ENCODE results near the gene STXBP5L. TPM values are rescaled to one million over a fixed set of nuclear protein-coding genes. Genes with fewer than 3 reads are reported as not detected.

The STXBP5L gene
- polyA plus RNA-seq, 1 of the 3 experiments (the other 2 are of a cell fraction), result 0.03 TPM

DNA sequence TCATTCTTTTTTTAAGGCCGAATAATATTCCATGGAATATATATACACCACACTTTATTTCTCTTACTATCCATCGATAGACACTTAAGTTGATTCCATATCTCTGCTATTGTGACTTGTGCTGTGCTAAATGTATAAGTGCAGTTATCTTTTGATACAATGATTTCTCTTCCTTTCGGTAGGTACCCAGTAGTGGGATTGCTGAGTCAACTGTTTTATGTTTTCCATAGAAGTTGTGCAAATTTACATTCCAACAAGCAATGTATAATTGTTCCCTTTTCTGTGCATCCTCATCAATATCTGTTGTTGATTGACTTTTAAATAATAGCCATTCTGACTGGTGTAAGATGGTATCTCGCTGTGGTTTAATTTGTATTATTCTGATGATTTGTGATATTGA, 81.0 kb downstream of the STXBP5L start:
- TF ChIP-seq TAF1 (IDR thresholded peaks at IDR 0.05; ENCODE audit: borderline replicate concordance, low read depth, low read length), result no peak
- TF ChIP-seq, protein P1, sequence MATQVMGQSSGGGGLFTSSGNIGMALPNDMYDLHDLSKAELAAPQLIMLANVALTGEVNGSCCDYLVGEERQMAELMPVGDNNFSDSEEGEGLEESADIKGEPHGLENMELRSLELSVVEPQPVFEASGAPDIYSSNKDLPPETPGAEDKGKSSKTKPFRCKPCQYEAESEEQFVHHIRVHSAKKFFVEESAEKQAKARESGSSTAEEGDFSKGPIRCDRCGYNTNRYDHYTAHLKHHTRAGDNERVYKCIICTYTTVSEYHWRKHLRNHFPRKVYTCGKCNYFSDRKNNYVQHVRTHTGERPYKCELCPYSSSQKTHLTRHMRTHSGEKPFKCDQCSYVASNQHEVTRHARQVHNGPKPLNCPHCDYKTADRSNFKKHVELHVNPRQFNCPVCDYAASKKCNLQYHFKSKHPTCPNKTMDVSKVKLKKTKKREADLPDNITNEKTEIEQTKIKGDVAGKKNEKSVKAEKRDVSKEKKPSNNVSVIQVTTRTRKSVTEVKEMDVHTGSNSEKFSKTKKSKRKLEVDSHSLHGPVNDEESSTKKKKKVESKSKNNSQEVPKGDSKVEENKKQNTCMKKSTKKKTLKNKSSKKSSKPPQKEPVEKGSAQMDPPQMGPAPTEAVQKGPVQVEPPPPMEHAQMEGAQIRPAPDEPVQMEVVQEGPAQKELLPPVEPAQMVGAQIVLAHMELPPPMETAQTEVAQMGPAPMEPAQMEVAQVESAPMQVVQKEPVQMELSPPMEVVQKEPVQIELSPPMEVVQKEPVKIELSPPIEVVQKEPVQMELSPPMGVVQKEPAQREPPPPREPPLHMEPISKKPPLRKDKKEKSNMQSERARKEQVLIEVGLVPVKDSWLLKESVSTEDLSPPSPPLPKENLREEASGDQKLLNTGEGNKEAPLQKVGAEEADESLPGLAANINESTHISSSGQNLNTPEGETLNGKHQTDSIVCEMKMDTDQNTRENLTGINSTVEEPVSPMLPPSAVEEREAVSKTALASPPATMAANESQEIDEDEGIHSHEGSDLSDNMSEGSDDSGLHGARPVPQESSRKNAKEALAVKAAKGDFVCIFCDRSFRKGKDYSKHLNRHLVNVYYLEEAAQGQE (IDR thresholded peaks at IDR 0.05; ENCODE audit: low read depth, low read length), result no peak
- no peak for TF ChIP-seq SIN3A (IDR thresholded peaks at IDR 0.05; ENCODE audit: borderline replicate concordance, low read depth, low read length)
- no peak for TF ChIP-seq YY1 (IDR thresholded peaks at IDR 0.05; ENCODE audit: low read depth)
- no peak for TF ChIP-seq TEAD4 (IDR thresholded peaks at IDR 0.05; ENCODE audit: borderline replicate concordance, insufficient read depth)
- TF ChIP-seq, protein P2, sequence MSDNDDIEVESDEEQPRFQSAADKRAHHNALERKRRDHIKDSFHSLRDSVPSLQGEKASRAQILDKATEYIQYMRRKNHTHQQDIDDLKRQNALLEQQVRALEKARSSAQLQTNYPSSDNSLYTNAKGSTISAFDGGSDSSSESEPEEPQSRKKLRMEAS (IDR thresholded peaks at IDR 0.05; ENCODE audit: low read depth), result no peak
- no peak for TF ChIP-seq EP300 (IDR thresholded peaks at IDR 0.05; ENCODE audit: borderline replicate concordance in 1 of 2, low read depth in 1 of 2, low read length in 1 of 2)
- TF ChIP-seq ELF1 (IDR thresholded peaks at IDR 0.05), result no peak
- no peak for TF ChIP-seq CHD2 (IDR thresholded peaks at IDR 0.05; ENCODE audit: low read length, partially characterized antibody)
- no peak for TF ChIP-seq EZH2phosphoT487 (IDR thresholded peaks at IDR 0.05; ENCODE audit: borderline replicate concordance, low read depth)
- TF ChIP-seq, protein P3, sequence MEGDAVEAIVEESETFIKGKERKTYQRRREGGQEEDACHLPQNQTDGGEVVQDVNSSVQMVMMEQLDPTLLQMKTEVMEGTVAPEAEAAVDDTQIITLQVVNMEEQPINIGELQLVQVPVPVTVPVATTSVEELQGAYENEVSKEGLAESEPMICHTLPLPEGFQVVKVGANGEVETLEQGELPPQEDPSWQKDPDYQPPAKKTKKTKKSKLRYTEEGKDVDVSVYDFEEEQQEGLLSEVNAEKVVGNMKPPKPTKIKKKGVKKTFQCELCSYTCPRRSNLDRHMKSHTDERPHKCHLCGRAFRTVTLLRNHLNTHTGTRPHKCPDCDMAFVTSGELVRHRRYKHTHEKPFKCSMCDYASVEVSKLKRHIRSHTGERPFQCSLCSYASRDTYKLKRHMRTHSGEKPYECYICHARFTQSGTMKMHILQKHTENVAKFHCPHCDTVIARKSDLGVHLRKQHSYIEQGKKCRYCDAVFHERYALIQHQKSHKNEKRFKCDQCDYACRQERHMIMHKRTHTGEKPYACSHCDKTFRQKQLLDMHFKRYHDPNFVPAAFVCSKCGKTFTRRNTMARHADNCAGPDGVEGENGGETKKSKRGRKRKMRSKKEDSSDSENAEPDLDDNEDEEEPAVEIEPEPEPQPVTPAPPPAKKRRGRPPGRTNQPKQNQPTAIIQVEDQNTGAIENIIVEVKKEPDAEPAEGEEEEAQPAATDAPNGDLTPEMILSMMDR (IDR thresholded peaks at IDR 0.05), result no peak
- no peak for TF ChIP-seq TCF12 (IDR thresholded peaks at IDR 0.05)
- TF ChIP-seq RCOR1 (IDR thresholded peaks at IDR 0.05; ENCODE audit: low read length), result no peak
- TF ChIP-seq, protein P4, sequence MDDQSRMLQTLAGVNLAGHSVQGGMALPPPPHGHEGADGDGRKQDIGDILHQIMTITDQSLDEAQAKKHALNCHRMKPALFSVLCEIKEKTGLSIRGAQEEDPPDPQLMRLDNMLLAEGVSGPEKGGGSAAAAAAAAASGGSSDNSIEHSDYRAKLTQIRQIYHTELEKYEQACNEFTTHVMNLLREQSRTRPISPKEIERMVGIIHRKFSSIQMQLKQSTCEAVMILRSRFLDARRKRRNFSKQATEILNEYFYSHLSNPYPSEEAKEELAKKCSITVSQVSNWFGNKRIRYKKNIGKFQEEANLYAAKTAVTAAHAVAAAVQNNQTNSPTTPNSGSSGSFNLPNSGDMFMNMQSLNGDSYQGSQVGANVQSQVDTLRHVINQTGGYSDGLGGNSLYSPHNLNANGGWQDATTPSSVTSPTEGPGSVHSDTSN (IDR thresholded peaks at IDR 0.05), result no peak
- no peak for TF ChIP-seq JUND (IDR thresholded peaks at IDR 0.05)
- TF ChIP-seq, protein P5, sequence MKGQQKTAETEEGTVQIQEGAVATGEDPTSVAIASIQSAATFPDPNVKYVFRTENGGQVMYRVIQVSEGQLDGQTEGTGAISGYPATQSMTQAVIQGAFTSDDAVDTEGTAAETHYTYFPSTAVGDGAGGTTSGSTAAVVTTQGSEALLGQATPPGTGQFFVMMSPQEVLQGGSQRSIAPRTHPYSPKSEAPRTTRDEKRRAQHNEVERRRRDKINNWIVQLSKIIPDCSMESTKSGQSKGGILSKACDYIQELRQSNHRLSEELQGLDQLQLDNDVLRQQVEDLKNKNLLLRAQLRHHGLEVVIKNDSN (IDR thresholded peaks at IDR 0.05; ENCODE audit: borderline replicate concordance, low read depth), result no peak
- no peak for TF ChIP-seq SMC3 (IDR thresholded peaks at IDR 0.05; ENCODE audit: low read depth, low read length)
- TF ChIP-seq RXRA (IDR thresholded peaks at IDR 0.05; ENCODE audit: borderline replicate concordance, low read depth), result no peak
- TF ChIP-seq NFIC (IDR thresholded peaks at IDR 0.05; ENCODE audit: borderline replicate concordance), result no peak
- no peak for TF ChIP-seq RAD21 (IDR thresholded peaks at IDR 0.05; ENCODE audit: low read length)
- no peak overlapping the region for H2AFZ ChIP-seq (ENCODE audit: low read depth)
- H3K9me2 ChIP-seq, result 0 out of 2 replicates have a peak, but pooled peaks cover 3% of the 10 kb centered on the region
- no peak for DNase-seq
- no peak overlapping the region for H3K4me2 ChIP-seq
- no peak overlapping the region for H3K4me3 ChIP-seq (ENCODE audit: low read depth in 2 of 2, low read length in 1 of 2)
- WGBS (ENCODE audit: low lambda C conversion rate), result 65% methylated on average over 4 of the region's 4 CpGs
- H3K9me3 ChIP-seq, result peaks cover 5% of the 10 kb centered on the region; the same call in 1 of the 2 replicates
- no peak overlapping the region for H3K9ac ChIP-seq
- CTCF ChIA-PET, result no interaction called here
- H3K36me3 ChIP-seq (replicated peaks in 1 of 2; ENCODE audit: control insufficient read depth in 1 of 2, insufficient read depth in 2 of 2, low read length in 1 of 2), result no peaks in the 10 kb centered on the region
- H3K79me2 ChIP-seq (ENCODE audit: insufficient read depth), result no peaks in the 10 kb centered on the region
- H3K27me3 ChIP-seq (ENCODE audit: insufficient read depth), result no peaks in the 10 kb centered on the region
- H3F3A ChIP-seq (replicated peaks; ENCODE audit: insufficient read depth), result no peaks in the 10 kb centered on the region
- POLR2A ChIA-PET, result no interaction called here
- no peak overlapping the region for H3K27ac ChIP-seq (ENCODE audit: low read depth in 2 of 2, low read length in 1 of 2)
- H4K20me1 ChIP-seq (ENCODE audit: insufficient read depth), result no peaks in the 10 kb centered on the region
- H3K4me1 ChIP-seq (ENCODE audit: control insufficient read depth in 1 of 2, insufficient read depth in 2 of 2, low read depth in 1 of 2, low read length in 1 of 2), result no peaks in the 10 kb centered on the region
